IMR-90 (cell line): ENCODE results near the gene RSL1D1. TPM values are rescaled to one million over a fixed set of nuclear protein-coding genes. Genes with fewer than 3 reads are reported as not detected.

Experiments used
- ATAC-seq: fragments of 200-7000 bp; cut with Tn5 transposase; 2 replicates; pipeline ENCODE4 v1.9.1; 2020; ENCODE audit warnings: low read depth, mild to moderate bottlenecking, moderate library complexity
- BruUV-seq: library from RNA; stranded (reverse); fragments of 400-500 nt; replicated peaks from 2 replicates; lab custom pipeline; 2021; lab: Mats Ljungman, UMichigan
- CTCF ChIA-PET: fragments of 300-600 bp; formaldehyde crosslinking; extraction: SDS; loops from one replicate; lab custom pipeline; 2021; ENCODE audit warnings: antibody characterized with exemption; lab: Yijun Ruan, JAX
- POLR2A ChIA-PET: fragments of 300-600 bp; sonication (Branson Sonifier 250); formaldehyde crosslinking; loops from one replicate; lab custom pipeline; 2022; ENCODE audit warnings: antibody characterized with exemption; ENCODE audit not compliant: unreplicated experiment; lab: Charles Lee
- DNase-seq: peaks from one replicate; pipeline ENCODE4 v3.0.0; 2013
- H2AFZ ChIP-seq: replicated peaks from 2 replicates; pipeline ENCODE3; 2013; ENCODE audit warnings: low read length, mild to moderate bottlenecking; ENCODE audit not compliant: poor library complexity
- H2AK5ac ChIP-seq: 2 replicates; pipeline ENCODE4 v1.6.1; 2013; ENCODE audit warnings: low read depth, low read length, inconsistent platforms
- H2AK9ac ChIP-seq: replicated peaks from 2 replicates; pipeline ENCODE3; 2013; ENCODE audit warnings: mild to moderate bottlenecking, low read depth, low read length, moderate library complexity; ENCODE audit not compliant: poor library complexity
- H2BK120ac ChIP-seq: 2 replicates; pipeline ENCODE4 v1.6.1; 2013; ENCODE audit warnings: low read depth, low read length, inconsistent platforms
- H2BK15ac ChIP-seq: 3 replicates; pipeline ENCODE4 v1.6.1; 2013; ENCODE audit warnings: low read depth, low read length, inconsistent platforms
- H2BK20ac ChIP-seq: 2 replicates; pipeline ENCODE4 v1.6.1; 2013; ENCODE audit warnings: low read depth, mild to moderate bottlenecking, inconsistent platforms, low read length, moderate library complexity
- H2BK5ac ChIP-seq: 2 replicates; pipeline ENCODE4 v1.6.1; 2013; ENCODE audit warnings: mild to moderate bottlenecking, low read depth, low read length, inconsistent platforms; ENCODE audit not compliant: poor library complexity, severe bottlenecking
- H3K14ac ChIP-seq: replicated peaks from 2 replicates; pipeline ENCODE4 v1.6.1; 2013; ENCODE audit warnings: low read depth, low read length, inconsistent platforms
- H3K18ac ChIP-seq: 2 replicates; pipeline ENCODE4 v1.6.1; 2013; ENCODE audit warnings: low read depth, low read length, control low read depth
- H3K23ac ChIP-seq: 2 replicates; pipeline ENCODE4 v1.6.1; 2013; ENCODE audit warnings: low read depth, low read length, inconsistent platforms
- H3K27ac ChIP-seq: 2 replicates; pipeline ENCODE4 v1.5.1; 2013; ENCODE audit warnings: mild to moderate bottlenecking, control low read depth, low read length; ENCODE audit not compliant: insufficient read depth
- H3K27me3 ChIP-seq: 2 replicates; pipeline ENCODE4 v1.6.1; 2013; ENCODE audit warnings: low read length; ENCODE audit not compliant: control insufficient read depth, insufficient read depth
- H3K36me3 ChIP-seq: 2 replicates; pipeline ENCODE4 v1.6.1; 2013; ENCODE audit warnings: low read length, mixed read lengths; ENCODE audit not compliant: control insufficient read depth, insufficient read depth
- H3K4ac ChIP-seq: 2 replicates; pipeline ENCODE4 v1.6.1; 2013; ENCODE audit warnings: low read depth, low read length, inconsistent platforms
- H3K4me1 ChIP-seq: 2 replicates; pipeline ENCODE4 v1.6.1; 2013; ENCODE audit warnings: low read length, mixed read lengths; ENCODE audit not compliant: control insufficient read depth, insufficient read depth
- H3K4me2 ChIP-seq: 2 replicates; pipeline ENCODE4 v1.6.1; 2013; ENCODE audit warnings: low read depth, mild to moderate bottlenecking, control low read depth, low read length, moderate library complexity
- H3K4me3 ChIP-seq: 2 replicates; pipeline ENCODE4 v1.5.1; 2013; ENCODE audit warnings: low read depth, mild to moderate bottlenecking, control low read depth, low read length, moderate library complexity; ENCODE audit not compliant: insufficient read depth
- H3K56ac ChIP-seq: 2 replicates; pipeline ENCODE4 v1.6.1; 2013; ENCODE audit warnings: low read length, inconsistent platforms; ENCODE audit not compliant: insufficient read depth; ENCODE audit errors: extremely low read depth
- H3K79me1 ChIP-seq, 2 experiments: 2 replicates each; pipeline ENCODE4 v1.6.1; 2013; ENCODE audit warnings: low read length in 2 of 2, inconsistent platforms in 1 of 2, low read depth in 1 of 2
- H3K9ac ChIP-seq: 2 replicates; pipeline ENCODE4 v1.6.1; 2013; ENCODE audit warnings: low read depth, low read length, control low read depth
- H3K9me1 ChIP-seq: 2 replicates; pipeline ENCODE4 v1.6.1; 2013; ENCODE audit warnings: low read length, inconsistent platforms; ENCODE audit not compliant: insufficient read depth
- H3K9me3 ChIP-seq: 2 replicates; pipeline ENCODE4 v1.6.1; 2013; ENCODE audit warnings: low read length; ENCODE audit not compliant: control insufficient read depth, insufficient read depth
- H4K20me1 ChIP-seq: 2 replicates; pipeline ENCODE4 v1.6.1; 2013; ENCODE audit warnings: low read length, inconsistent platforms; ENCODE audit not compliant: insufficient read depth
- H4K5ac ChIP-seq: 2 replicates; pipeline ENCODE4 v1.6.1; 2013; ENCODE audit warnings: mild to moderate bottlenecking, low read depth, low read length, control low read depth
- H4K8ac ChIP-seq, 2 experiments: 2 replicates each; pipeline ENCODE4 v1.6.1; 2013; ENCODE audit warnings: low read depth in 2 of 2, low read length in 2 of 2, control low read depth in 1 of 2, inconsistent platforms in 1 of 2
- H4K91ac ChIP-seq: 2 replicates; pipeline ENCODE4 v1.6.1; 2013; ENCODE audit warnings: low read depth, low read length, inconsistent platforms; ENCODE audit not compliant: insufficient read depth
- BHLHE40 ChIP-seq: fragments of 150-350 bp; IDR thresholded peaks from 2 replicates; pipeline ENCODE4 v1.6.1; 2016; ENCODE audit warnings: mild to moderate bottlenecking, low read depth, low read length
- CEBPB ChIP-seq: IDR thresholded peaks from 2 replicates; pipeline ENCODE4 v1.6.1; 2012; ENCODE audit warnings: low read depth, low read length, improper control_type of control experiment
- CHD1 ChIP-seq: IDR thresholded peaks from 2 replicates; pipeline ENCODE4 v1.6.1; 2012; ENCODE audit warnings: low read depth, low read length, improper control_type of control experiment
- CTCF ChIP-seq: conservative IDR thresholded peaks from 2 replicates; pipeline ENCODE4 v1.5.1; 2012; ENCODE audit warnings: mild to moderate bottlenecking, low read depth, low read length, improper control_type of control experiment
- ELK1 ChIP-seq: fragments of 150-350 bp; IDR thresholded peaks from 2 replicates; pipeline ENCODE4 v1.6.1; 2016; ENCODE audit warnings: low read depth, mild to moderate bottlenecking, low read length, moderate library complexity, borderline replicate concordance
- FOS ChIP-seq: fragments of 150-350 bp; IDR thresholded peaks from 2 replicates; pipeline ENCODE4 v1.6.1; 2016; ENCODE audit warnings: low read depth, low read length
- MAFK ChIP-seq: IDR thresholded peaks from 2 replicates; pipeline ENCODE4 v1.6.1; 2012; ENCODE audit warnings: low read depth, low read length, improper control_type of control experiment
- MAZ ChIP-seq: IDR thresholded peaks from 2 replicates; pipeline ENCODE4 v1.6.1; 2012; ENCODE audit warnings: low read depth, mild to moderate bottlenecking, low read length, improper control_type of control experiment, moderate library complexity, borderline replicate concordance
- NFE2L2 ChIP-seq: fragments of 150-350 bp; IDR thresholded peaks from 2 replicates; pipeline ENCODE4 v1.6.1; 2016; ENCODE audit warnings: low read depth, mild to moderate bottlenecking, low read length
- POLR2A ChIP-seq: IDR thresholded peaks from 2 replicates; pipeline ENCODE4 v1.6.1; 2012; ENCODE audit warnings: mild to moderate bottlenecking, low read depth, low read length
- RAD21 ChIP-seq: IDR thresholded peaks from 2 replicates; pipeline ENCODE4 v1.6.1; 2012; ENCODE audit warnings: low read length, improper control_type of control experiment
- RCOR1 ChIP-seq: IDR thresholded peaks from 2 replicates; pipeline ENCODE4 v1.6.1; 2012; ENCODE audit warnings: mild to moderate bottlenecking, low read length, improper control_type of control experiment; ENCODE audit not compliant: insufficient replicate concordance
- RFX5 ChIP-seq: IDR thresholded peaks from 2 replicates; pipeline ENCODE4 v1.8.0; 2012; ENCODE audit warnings: low read depth, mild to moderate bottlenecking, low read length, moderate library complexity
- SMC3 ChIP-seq: fragments of 150-350 bp; IDR thresholded peaks from 2 replicates; pipeline ENCODE4 v1.6.1; 2016; ENCODE audit warnings: low read depth, mild to moderate bottlenecking, antibody characterized with exemption, low read length, moderate library complexity
- USF2 ChIP-seq: fragments of 150-350 bp; IDR thresholded peaks from 2 replicates; pipeline ENCODE4 v1.6.1; 2017; ENCODE audit warnings: mild to moderate bottlenecking, antibody characterized with exemption, low read length, low read depth
- WGBS, 2 experiments: methylation state at CpG; one replicate each; pipeline versions ENCODE4 v1.1.5 to v1.1.7; 2013; ENCODE audit warnings: missing lambda C conversion rate in 2 of 2; ENCODE audit not compliant: insufficient read length in 1 of 2; ENCODE audit errors: extremely low coverage in 2 of 2; 5-methylcytosine and 5-hydroxymethylcytosine counted together
- dilution Hi-C: fragments of 300-500 bp; cut with HindIII; formaldehyde crosslinking; loops from one replicate; pipeline ENCODE4 v1.14.3; 2018; ENCODE audit warnings: low sequenced_read_pairs; ENCODE audit not compliant: unreplicated experiment
- in situ Hi-C: fragments of 300-500 bp; cut with MboI; formaldehyde crosslinking; loops from 3 replicates; pipeline ENCODE4 v1.14.3; 2019; ENCODE audit warnings: low sequenced_read_pairs, inconsistent platforms, mixed read lengths
- intact Hi-C: fragments of 100-400 bp; cut with micrococcal nuclease; formaldehyde crosslinking; loops from 2 replicates; pipeline ENCODE4 v1.10.0; 2022
- polyA plus RNA-seq, 3 experiments: library from polyadenylated mRNA; depleted of rRNA; stranded (reverse); fragments of >200 nt; gene quantifications; 2 replicates each; pipeline ENCODE4 v1.2.3, GENCODE V29; 2012; ENCODE audit warnings: low replicate concordance in 1 of 3
- total RNA-seq: library from RNA; depleted of rRNA; stranded (reverse); fragments of >200 nt; gene quantifications from 2 replicates; pipeline ENCODE4 v1.2.3, GENCODE V29; 2012

The RSL1D1 gene
- total and polyA plus RNA-seq, 2 of the 4 experiments (the other 2 are of a cell fraction): 63.8 to 77.4 TPM

GRCh38 chr16:11835891-11836649, 15.3 kb downstream of the RSL1D1 start:
- 0 out of 2 replicates have a peak overlapping the region, but pooled peaks have one; percentile 19 for H3K14ac ChIP-seq
- no peak overlapping the region for H4K91ac ChIP-seq
- peaks cover 14% of the 10 kb centered on the region for H3K4me1 ChIP-seq
- H2BK15ac ChIP-seq: no peak overlapping the region
- H3K4me2 ChIP-seq: peak overlapping the region; percentile 68; the same call in 1 of the 2 replicates
- peak; percentile 21 for ATAC-seq
- no peak overlapping the region for H3K23ac ChIP-seq
- peak overlapping the region; percentile 28; the same call in 1 of the 2 replicates for H3K18ac ChIP-seq
- H3K27ac ChIP-seq: no peak overlapping the region
- POLR2A ChIA-PET: no interaction called here
- peak; percentile 28 for DNase-seq
- dilution Hi-C loops: no loop called here
- no peak overlapping the region for H2AK9ac ChIP-seq
- intact Hi-C loops: no loop called here
- H2BK120ac ChIP-seq: no peak overlapping the region
- H3K9ac ChIP-seq: no peak overlapping the region
- H2BK20ac ChIP-seq: no peak overlapping the region
- H4K20me1 ChIP-seq: peaks cover 11% of the 10 kb centered on the region
- no peak overlapping the region; the same call in 1 of the 2 replicates for H3K4ac ChIP-seq
- peaks cover 10% of the 10 kb centered on the region for H3K9me1 ChIP-seq
- peaks cover 34% of the 10 kb centered on the region for H3K36me3 ChIP-seq
- H4K8ac ChIP-seq: peak overlapping the region in 1 of 2 experiments; percentile 10; a peak in 2 of 4 replicates
- in situ Hi-C loops: no loop called here
- H3K27me3 ChIP-seq: no peaks in the 10 kb centered on the region
- CTCF ChIA-PET: no interaction called here
- no peak overlapping the region for H3K4me3 ChIP-seq
- H3K79me1 ChIP-seq: peaks cover 6 to 9% of the 10 kb centered on the region in 2 experiments; a peak in 2 of 4 replicates
- WGBS, 2 experiments: 73% methylated on average over 2 of the region's 9 CpGs; no CpG with 5 or more reads in 1 of the 2 experiments
- H3K9me3 ChIP-seq: no peaks in the 10 kb centered on the region
- H3K56ac ChIP-seq: no peak overlapping the region
- no TSS peak for BruUV-seq
- H2AFZ ChIP-seq: no peak overlapping the region
- peak overlapping the region; percentile 16 for H2BK5ac ChIP-seq
- no peak overlapping the region; the same call in 1 of the 2 replicates for H2AK5ac ChIP-seq
- H4K5ac ChIP-seq: no peak overlapping the region
- no peak for TF ChIP-seq ELK1
- TF ChIP-seq RFX5: no peak
- no peak for TF ChIP-seq FOS
- TF ChIP-seq USF2: no peak
- TF ChIP-seq CHD1: no peak
- no peak for TF ChIP-seq RAD21
- no peak for TF ChIP-seq CTCF
- TF ChIP-seq POLR2A: no peak
- TF ChIP-seq MAFK: no peak
- TF ChIP-seq SMC3: no peak
- no peak for TF ChIP-seq NFE2L2
- TF ChIP-seq CEBPB: no peak
- TF ChIP-seq BHLHE40: no peak
- TF ChIP-seq MAZ: no peak
- no peak for TF ChIP-seq RCOR1
